Measurements from ENCODE around the gene ABCA1. TPM values are rescaled to one million over a fixed set of nuclear protein-coding genes. Genes with fewer than 3 reads are reported as not detected.

Gene ABCA1
- total and polyA plus RNA-seq, 2 of the 4 experiments (the other 2 are of a cell fraction): 5.8 to 52.2 TPM

GRCh38 chr9:104838958-104839357 is 89.0 kb downstream of the ABCA1 start:
- intact Hi-C loops (cut with micrococcal nuclease): no loop called here
- H2BK15ac ChIP-seq (ENCODE audit: low read depth, low read length): no peak overlapping the region
- H3K18ac ChIP-seq (ENCODE audit: low read depth, low read length): no peak overlapping the region
- H2AFZ ChIP-seq (replicated peaks; ENCODE audit: low read length, poor library complexity): no peak overlapping the region
- no peak overlapping the region for H3K56ac ChIP-seq (ENCODE audit: extremely low read depth, insufficient read depth, low read length)
- no peaks in the 10 kb centered on the region for H3K9me3 ChIP-seq (ENCODE audit: control insufficient read depth, insufficient read depth, low read length)
- no peak overlapping the region for H3K4ac ChIP-seq (ENCODE audit: low read depth, low read length)
- no peak overlapping the region for H2AK9ac ChIP-seq (replicated peaks; ENCODE audit: low read depth, low read length, poor library complexity)
- H3K27me3 ChIP-seq (ENCODE audit: control insufficient read depth, insufficient read depth, low read length): no peaks in the 10 kb centered on the region
- H3K36me3 ChIP-seq (ENCODE audit: control insufficient read depth, insufficient read depth, low read length): peaks cover 69% of the 10 kb centered on the region
- no peak overlapping the region for H3K23ac ChIP-seq (ENCODE audit: low read depth, low read length)
- H4K8ac ChIP-seq (ENCODE audit: low read depth in 2 of 2, low read length in 2 of 2): no peak overlapping the region
- 100% methylated on average over 3 of the region's 5 CpGs; no CpG with 5 or more reads in 1 of the 2 experiments for WGBS, 2 experiments (ENCODE audit: extremely low coverage in 2 of 2, insufficient read length in 1 of 2)
- H3K27ac ChIP-seq (ENCODE audit: insufficient read depth, low read length): no peak overlapping the region
- in situ Hi-C loops (cut with MboI; ENCODE audit: low sequenced_read_pairs): no loop called here
- ATAC-seq (ENCODE audit: low read depth) (no peak), DNase-seq (no peak)
- TF ChIP-seq ELK1 (IDR thresholded peaks at IDR 0.05; ENCODE audit: borderline replicate concordance, low read depth, low read length): no peak
- TF ChIP-seq NFE2L2 (IDR thresholded peaks at IDR 0.05; ENCODE audit: low read depth, low read length): no peak
- TF ChIP-seq USF2 (IDR thresholded peaks at IDR 0.05; ENCODE audit: low read depth, low read length): no peak
- TF ChIP-seq FOS (IDR thresholded peaks at IDR 0.05; ENCODE audit: low read depth, low read length): no peak
- no peak for TF ChIP-seq RCOR1 (IDR thresholded peaks at IDR 0.05; ENCODE audit: insufficient replicate concordance, low read length)
- TF ChIP-seq CTCF (conservative IDR thresholded peaks at IDR 0.05; ENCODE audit: low read depth, low read length): no peak
- TF ChIP-seq MAZ (IDR thresholded peaks at IDR 0.05; ENCODE audit: borderline replicate concordance, low read depth, low read length): no peak
- no peak for TF ChIP-seq MXI1 (IDR thresholded peaks at IDR 0.05; ENCODE audit: borderline replicate concordance, low read depth, low read length)
- TF ChIP-seq BHLHE40 (IDR thresholded peaks at IDR 0.05; ENCODE audit: low read depth, low read length): no peak
- TF ChIP-seq SMC3 (IDR thresholded peaks at IDR 0.05; ENCODE audit: low read depth, low read length): no peak
- BruUV-seq (replicated peaks): no TSS peak
- H3K79me1 ChIP-seq (ENCODE audit: low read depth in 1 of 2, low read length in 2 of 2): peaks cover 8 to 9% of the 10 kb centered on the region in 2 experiments; a peak in 2 of 4 replicates
- H2BK20ac ChIP-seq (ENCODE audit: low read depth, low read length): no peak overlapping the region
- H3K14ac ChIP-seq (replicated peaks; ENCODE audit: low read depth, low read length): no peak overlapping the region
- H3K4me2 ChIP-seq (ENCODE audit: low read depth, low read length): no peak overlapping the region
- ChIA-PET POLR2A (ENCODE audit: unreplicated experiment) (no interaction called here), CTCF (interaction anchor here (0.6 kb wide), 2 partner anchors 10 to 92 kb away, joined by 3 read pairs; no protein-coding TSS in a partner anchor)
- H2AK5ac ChIP-seq (ENCODE audit: low read depth, low read length): no peak overlapping the region
- H3K9ac ChIP-seq (ENCODE audit: low read depth, low read length): no peak overlapping the region
- peaks cover 19% of the 10 kb centered on the region for H3K9me1 ChIP-seq (ENCODE audit: insufficient read depth, low read length)
- H4K5ac ChIP-seq (ENCODE audit: low read depth, low read length): no peak overlapping the region
- H4K20me1 ChIP-seq (ENCODE audit: insufficient read depth, low read length): no peaks in the 10 kb centered on the region; the same call in none of the 2 replicates
- no peak overlapping the region for H2BK5ac ChIP-seq (ENCODE audit: low read depth, low read length, poor library complexity, severe bottlenecking)
- no peak overlapping the region for H3K4me3 ChIP-seq (ENCODE audit: insufficient read depth, low read depth, low read length)
- peaks cover 2% of the 10 kb centered on the region; the same call in 1 of the 2 replicates for H3K4me1 ChIP-seq (ENCODE audit: control insufficient read depth, insufficient read depth, low read length)
- dilution Hi-C loops (cut with HindIII; ENCODE audit: low sequenced_read_pairs, unreplicated experiment): no loop called here
- H4K91ac ChIP-seq (ENCODE audit: insufficient read depth, low read depth, low read length): no peak overlapping the region
- H2BK120ac ChIP-seq (ENCODE audit: low read depth, low read length): no peak overlapping the region
